SK-N-SH treated with all-trans-retinoic acid at 6 μM for 48 hours (cell line): ENCODE measurements around the gene FBXO24.

ENCODE experiments used
- ARNTL ChIP-seq: fragments of 450-650 bp; formaldehyde crosslinking; IDR thresholded peaks from 2 replicates; pipeline ENCODE4 v1.5.0; 2020; ENCODE audit warnings: low read depth, mild to moderate bottlenecking, moderate library complexity, borderline replicate concordance
- BACH2 ChIP-seq: fragments of 250-450 bp; sonication (Bioruptor Pico); IDR thresholded peaks from 2 replicates; pipeline ENCODE4 v1.9.0; 2021; ENCODE audit warnings: mild to moderate bottlenecking, borderline replicate concordance
- CSRNP3 ChIP-seq: fragments of 250-450 bp; sonication (Bioruptor Pico); IDR thresholded peaks from 2 replicates; pipeline ENCODE4 v1.5.1; 2021; ENCODE audit warnings: mild to moderate bottlenecking, moderate library complexity
- ESRRG ChIP-seq: fragments of 250-450 bp; sonication (Bioruptor Pico); IDR thresholded peaks from 2 replicates; pipeline ENCODE4 v1.6.1; 2021; ENCODE audit warnings: mild to moderate bottlenecking
- GLIS3 ChIP-seq: fragments of 250-450 bp; sonication (Bioruptor Pico); IDR thresholded peaks from 2 replicates; pipeline ENCODE4 v1.5.0; 2020; ENCODE audit warnings: mild to moderate bottlenecking, moderate library complexity
- POU6F1 ChIP-seq: fragments of 250-450 bp; sonication (Bioruptor Pico); IDR thresholded peaks from 2 replicates; pipeline ENCODE4 v1.8.0; 2021; ENCODE audit warnings: low read depth, mild to moderate bottlenecking, moderate library complexity, borderline replicate concordance
- PPARA ChIP-seq: fragments of 250-450 bp; sonication (Bioruptor Pico); IDR thresholded peaks from 2 replicates; pipeline ENCODE4 v1.5.0; 2020; ENCODE audit warnings: mild to moderate bottlenecking, borderline replicate concordance
- RARB ChIP-seq: fragments of 250-450 bp; sonication (Bioruptor Pico); IDR thresholded peaks from 2 replicates; pipeline ENCODE4 v1.8.0; 2021; ENCODE audit warnings: mild to moderate bottlenecking, moderate library complexity
- SNAI2 ChIP-seq: fragments of 250-450 bp; sonication (Bioruptor Pico); IDR thresholded peaks from 2 replicates; pipeline ENCODE4 v1.5.0; 2020; ENCODE audit warnings: mild to moderate bottlenecking, moderate library complexity
- TCF4 ChIP-seq: fragments of 250-450 bp; sonication (Bioruptor Pico); IDR thresholded peaks from 2 replicates; pipeline ENCODE4 v1.8.0; 2021; ENCODE audit warnings: mild to moderate bottlenecking, moderate library complexity, borderline replicate concordance
- ZC3H10 ChIP-seq: fragments of 250-450 bp; sonication (Bioruptor Pico); IDR thresholded peaks from 2 replicates; pipeline ENCODE4 v1.5.1; 2021; ENCODE audit warnings: mild to moderate bottlenecking, moderate library complexity
- ZFP30 ChIP-seq: fragments of 450-650 bp; formaldehyde crosslinking; IDR thresholded peaks from 2 replicates; pipeline ENCODE4 v1.5.0; 2022; ENCODE audit warnings: mild to moderate bottlenecking, moderate library complexity
- ZNF70 ChIP-seq: fragments of 450-650 bp; formaldehyde crosslinking; IDR thresholded peaks from 2 replicates; pipeline ENCODE4 v1.5.0; 2020; ENCODE audit warnings: mild to moderate bottlenecking, moderate library complexity
- ZNF8 ChIP-seq: fragments of 450-650 bp; formaldehyde crosslinking; IDR thresholded peaks from 2 replicates; pipeline ENCODE4 v1.5.0; 2020; ENCODE audit warnings: mild to moderate bottlenecking, moderate library complexity

GRCh38 chr7:100568896-100569844, 17.0 kb upstream of the FBXO24 start:
- no peak for TF ChIP-seq TCF4 (CRISPR knock-in tag)
- no peak for TF ChIP-seq GLIS3
- no peak for TF ChIP-seq ZNF70 (CRISPR knock-in tag)
- no peak for TF ChIP-seq ZFP30 (CRISPR knock-in tag)
- no peak for TF ChIP-seq ESRRG (CRISPR knock-in tag)
- no peak for TF ChIP-seq RARB (CRISPR knock-in tag)
- no peak for TF ChIP-seq SNAI2 (CRISPR knock-in tag)
- no peak for TF ChIP-seq BACH2
- TF ChIP-seq POU6F1 (CRISPR knock-in tag): no peak
- TF ChIP-seq CSRNP3 (CRISPR knock-in tag): no peak
- no peak for TF ChIP-seq ZC3H10 (CRISPR knock-in tag)
- no peak for TF ChIP-seq PPARA (CRISPR knock-in tag)
- TF ChIP-seq ZNF8 (CRISPR knock-in tag): no peak
- TF ChIP-seq ARNTL (CRISPR knock-in tag): no peak
